Subcutaneous adipose tissue (tissue), 4 donors: Measurements from ENCODE around the gene HTR3C. TPM values are rescaled to one million over a fixed set of nuclear protein-coding genes. Genes with fewer than 3 reads are reported as not detected.

ENCODE experiments used
- small RNA-seq: library from RNA; depleted of rRNA; stranded (forward); fragments of <200 nt; gene quantifications from one replicate; pipeline ENCODE3, GENCODE V24; 2016
- total RNA-seq, 4 donors: library from RNA; depleted of rRNA; stranded (reverse); fragments of >200 nt; gene quantifications; one replicate each; pipeline ENCODE4 v1.1.0, GENCODE V29; 2016

Gene HTR3C
- total RNA-seq, 4 donors from 2014 or later = not detected

Small RNA genes within 50 kb of the gene (small RNA-seq; reads per million reads assigned to genes)
- gene RF00019 = 0.49 reads per million

Other genes starting within 250 kb of the HTR3C start
- 1 to 10 TPM in 2 of 4 donors, under 1 TPM in 1, not detected in 1; 0.38 to 2.0 (median 1.0) TPM for gene MAP6D1, start 227.5 kb upstream of the HTR3C start, total RNA-seq
- 10 to 100 TPM; 43.4 to 66.4 (median 44.5) TPM for gene PARL, start 168.2 kb upstream of the HTR3C start, total RNA-seq
- 10 to 100 TPM; 17.9 to 61.9 (median 28.1) TPM for gene ABCC5, start 35.2 kb upstream of the HTR3C start, total RNA-seq
- not detected for gene HTR3D, start 21.3 kb upstream of the HTR3C start, total RNA-seq
- gene HTR3E, start 44.0 kb downstream of the HTR3C start, total RNA-seq = not detected
- 10 to 100 TPM; 29.8 to 31.9 (median 31.2) TPM for gene EIF2B5, start 82.3 kb downstream of the HTR3C start, total RNA-seq
- 10 to 100 TPM; 18.9 to 57.3 (median 32.6) TPM for gene DVL3, start 102.3 kb downstream of the HTR3C start, total RNA-seq
- 100 to 1,000 TPM; 178 to 227 (median 198) TPM for gene AP2M1, start 121.8 kb downstream of the HTR3C start, total RNA-seq
- gene ABCF3, start 133.2 kb downstream of the HTR3C start, total RNA-seq = 10 to 100 TPM; 40.8 to 72.5 (median 54.0) TPM
- not detected for gene VWA5B2, start 176.5 kb downstream of the HTR3C start, total RNA-seq
- 10 to 100 TPM; 23.3 to 53.7 (median 47.9) TPM for gene ALG3, start 195.9 kb downstream of the HTR3C start, total RNA-seq
- gene EEF1AKMT4, start 196.6 kb downstream of the HTR3C start, total RNA-seq = 1 to 10 TPM; 3.4 to 5.5 (median 4.3) TPM
- not detected for gene CAMK2N2, start 208.5 kb downstream of the HTR3C start, total RNA-seq
- not detected for gene ECE2, start 223.0 kb downstream of the HTR3C start, total RNA-seq
- gene PSMD2, start 246.2 kb downstream of the HTR3C start, total RNA-seq = 100 to 1,000 TPM; 166 to 257 (median 231) TPM